Ishikawa (cell line): ENCODE data around the gene DPF1.

Experiments
- CEBPB ChIP-seq: IDR thresholded peaks from 2 replicates; pipeline ENCODE4 v1.6.1; 2012
- CREB1 ChIP-seq: IDR thresholded peaks from 2 replicates; pipeline ENCODE4 v1.6.1; 2012; ENCODE audit warnings: low read depth
- EGR1 ChIP-seq: IDR thresholded peaks from 2 replicates; pipeline ENCODE4 v1.6.1; 2012
- EP300 ChIP-seq: IDR thresholded peaks from 2 replicates; pipeline ENCODE4 v1.6.1; 2012; ENCODE audit warnings: borderline replicate concordance
- FOXM1 ChIP-seq: IDR thresholded peaks from 2 replicates; pipeline ENCODE4 v1.6.1; 2012; ENCODE audit warnings: low read depth, borderline replicate concordance
- MAX ChIP-seq: IDR thresholded peaks from 2 replicates; pipeline ENCODE4 v1.6.1; 2012
- NFIC ChIP-seq: IDR thresholded peaks from 2 replicates; pipeline ENCODE4 v1.6.1; 2012
- RAD21 ChIP-seq: IDR thresholded peaks from 2 replicates; pipeline ENCODE4 v1.6.1; 2012; ENCODE audit warnings: low read depth
- REST ChIP-seq: IDR thresholded peaks from 2 replicates; pipeline ENCODE4 v1.6.1; 2012; ENCODE audit warnings: low read depth, mild to moderate bottlenecking
- TAF1 ChIP-seq: IDR thresholded peaks from 2 replicates; pipeline ENCODE4 v1.6.1; 2012; ENCODE audit warnings: low read depth, mild to moderate bottlenecking
- TCF12 ChIP-seq: IDR thresholded peaks from 2 replicates; pipeline ENCODE4 v1.6.1; 2012; ENCODE audit warnings: low read depth
- TEAD4 ChIP-seq: IDR thresholded peaks from 2 replicates; pipeline ENCODE4 v1.6.1; 2012
- USF1 ChIP-seq: IDR thresholded peaks from 2 replicates; pipeline ENCODE4 v1.6.1; 2012
- YY1 ChIP-seq: IDR thresholded peaks from 2 replicates; pipeline ENCODE4 v1.6.1; 2012; ENCODE audit warnings: low read depth
- ZBTB7A ChIP-seq: IDR thresholded peaks from 2 replicates; pipeline ENCODE4 v1.6.1; 2012; ENCODE audit warnings: low read depth

The DPF1 gene

GRCh38 chr19:38266981-38267597 is 43.1 kb upstream of the DPF1 start:
- TF ChIP-seq YY1 = no peak
- no peak for TF ChIP-seq CREB1
- no peak for TF ChIP-seq TCF12
- TF ChIP-seq TAF1 = no peak
- no peak for TF ChIP-seq EP300
- no peak for TF ChIP-seq MAX
- no peak for TF ChIP-seq FOXM1
- no peak for TF ChIP-seq ZBTB7A
- TF ChIP-seq CEBPB = no peak
- no peak for TF ChIP-seq TEAD4
- TF ChIP-seq USF1 = no peak
- no peak for TF ChIP-seq NFIC
- TF ChIP-seq RAD21 = no peak
- no peak for TF ChIP-seq EGR1
- TF ChIP-seq REST = no peak

DNA sequence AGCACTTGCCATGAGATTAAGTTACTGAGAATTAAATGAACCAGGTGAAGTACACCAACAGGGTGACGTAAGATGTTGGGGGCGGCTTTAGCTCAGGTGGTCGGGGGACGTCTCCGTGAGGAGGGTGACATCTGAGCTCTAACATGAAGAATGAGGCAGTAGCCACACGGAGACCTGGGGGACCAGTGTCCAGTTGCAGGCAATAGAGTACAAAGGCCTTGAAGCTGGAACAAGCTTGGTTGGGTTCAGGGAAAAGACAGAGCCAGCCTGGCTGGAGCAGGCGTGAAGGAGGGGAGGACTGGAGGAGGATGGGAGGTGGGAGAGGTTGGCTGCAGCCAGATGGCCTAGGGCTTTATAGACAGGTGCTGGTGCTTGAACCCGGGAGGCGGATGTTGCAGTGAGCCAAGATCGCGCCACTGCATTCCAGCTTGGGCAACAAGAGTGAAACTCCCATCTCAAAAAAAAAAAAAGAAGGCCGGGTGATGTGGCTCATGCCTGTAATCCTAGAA is 42.0 kb upstream of the DPF1 start:
- no peak for TF ChIP-seq NFIC
- no peak for TF ChIP-seq ZBTB7A
- no peak for TF ChIP-seq EGR1
- no peak for TF ChIP-seq YY1

DNA sequence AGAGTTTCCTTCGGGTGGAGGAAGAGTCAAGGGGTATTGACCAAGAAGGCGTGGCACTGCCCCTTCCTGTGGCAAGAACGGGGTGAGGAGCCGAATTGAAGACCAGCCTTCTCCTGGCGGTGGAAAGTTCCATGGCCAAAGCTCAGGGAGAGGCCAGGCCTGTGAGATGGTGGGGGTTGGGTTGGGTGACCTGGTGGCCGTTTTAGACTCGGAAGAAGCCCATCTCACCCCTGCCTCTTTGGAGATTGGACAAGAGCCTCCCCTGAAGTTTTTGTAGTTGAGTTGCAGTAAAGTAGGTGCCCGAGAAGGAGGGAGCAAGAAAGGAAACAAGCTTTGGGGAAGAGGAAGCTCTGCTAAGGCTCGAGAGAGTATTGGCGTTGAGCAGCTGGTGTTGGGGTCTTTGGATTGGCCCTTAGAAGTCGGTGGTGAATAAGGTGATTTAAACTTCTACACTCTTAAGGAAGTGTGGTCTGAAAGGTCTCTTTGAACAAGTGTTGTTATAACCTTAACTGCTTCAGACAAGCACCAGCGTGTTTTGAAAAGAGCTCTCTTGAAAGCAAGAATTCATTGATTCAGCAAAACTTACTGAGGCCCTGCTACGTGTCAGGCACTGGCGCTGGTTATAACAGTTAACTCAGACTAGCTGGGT is 41.3 kb upstream of the DPF1 start:
- TF ChIP-seq CREB1 = no peak

GRCh38 chr19:38264486-38265212 is 40.6 kb upstream of the DPF1 start, which contains the start of gene SPINT2:
SPINT2 (plus strand) TSS chr19:38264573; CDS start chr19:38264893, 320 bp downstream.
- TF ChIP-seq CREB1 = no peak
- peak; percentile 87 for TF ChIP-seq TAF1
- TF ChIP-seq EGR1 = no peak
- no peak for TF ChIP-seq USF1
- TF ChIP-seq TEAD4 = no peak
- peak; percentile 28; the same call in 1 of the 2 replicates for TF ChIP-seq YY1
- TF ChIP-seq NFIC = no peak
- TF ChIP-seq MAX = peak; percentile 90
- no peak; the same call in none of the 2 replicates for TF ChIP-seq TCF12
- TF ChIP-seq ZBTB7A = peak; percentile 76; the same call in 1 of the 2 replicates
- TF ChIP-seq FOXM1 = no peak

DNA sequence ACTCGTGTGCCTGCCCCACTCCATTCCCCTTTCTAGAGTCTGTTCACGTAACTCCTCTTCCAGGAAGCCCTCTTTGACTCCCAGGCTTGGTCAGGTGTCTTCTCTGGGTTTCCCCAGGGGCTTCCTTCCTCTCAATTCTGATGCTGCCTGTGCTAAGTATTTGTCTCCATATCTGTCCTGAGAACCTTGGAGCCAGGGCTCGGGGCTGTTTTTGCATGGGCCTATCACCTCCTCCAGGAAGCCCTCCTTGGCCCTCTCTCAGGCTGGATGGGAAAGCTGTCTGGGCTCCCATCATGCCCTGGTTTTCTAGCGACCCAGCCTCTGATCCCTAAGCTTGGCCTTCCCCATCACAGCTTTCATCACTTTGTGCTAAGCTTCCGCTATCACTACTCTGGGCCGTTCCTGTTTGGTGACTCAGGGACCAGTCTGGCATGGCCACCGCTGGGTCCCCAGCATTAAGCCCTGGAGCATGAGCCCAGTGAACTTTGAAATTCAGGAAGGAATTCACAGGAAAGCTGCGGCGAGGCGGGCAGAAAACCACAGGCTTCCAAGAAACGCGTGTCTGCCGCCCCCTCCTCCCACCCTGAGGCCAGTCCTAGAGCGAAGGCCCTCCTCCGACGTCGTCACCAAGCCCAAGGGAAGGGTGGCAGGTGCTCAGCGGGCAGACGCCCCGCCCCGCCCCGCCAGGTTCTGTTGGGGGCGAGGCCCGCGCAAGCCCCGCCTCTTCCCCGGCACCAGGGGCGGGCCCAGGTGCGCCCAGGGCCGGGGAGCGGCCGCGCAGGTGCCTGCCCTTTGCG is 39.9 kb upstream of the DPF1 start:
- no peak for TF ChIP-seq CEBPB
- no peak for TF ChIP-seq NFIC
- TF ChIP-seq TEAD4 = peak; percentile 40; the same call in 1 of the 2 replicates
- TF ChIP-seq MAX = peak; percentile 7; the same call in 1 of the 2 replicates
- TF ChIP-seq YY1 = no peak
- no peak for TF ChIP-seq TAF1
- no peak for TF ChIP-seq EP300
- TF ChIP-seq TCF12 = 0 out of 2 replicates have a peak, but pooled peaks have one; percentile 10
- no peak for TF ChIP-seq REST
- TF ChIP-seq EGR1 = peak; percentile 51; the same call in 1 of the 2 replicates
